GM19043 (cell line): ENCODE data around the gene NUTM2G.
"Not testable (repeated sequence)": the region's sequence is repeated elsewhere in the genome, so short reads cannot be mapped to it uniquely, and the experiment has no call there.

Experiments
- ATAC-seq: cut with Tn5 transposase; IDR thresholded peaks from one replicate; pipeline ENCODE4 v1.9.1; 2021; ENCODE audit warnings: low read depth; ENCODE audit not compliant: unreplicated experiment

The NUTM2G gene, protein sequence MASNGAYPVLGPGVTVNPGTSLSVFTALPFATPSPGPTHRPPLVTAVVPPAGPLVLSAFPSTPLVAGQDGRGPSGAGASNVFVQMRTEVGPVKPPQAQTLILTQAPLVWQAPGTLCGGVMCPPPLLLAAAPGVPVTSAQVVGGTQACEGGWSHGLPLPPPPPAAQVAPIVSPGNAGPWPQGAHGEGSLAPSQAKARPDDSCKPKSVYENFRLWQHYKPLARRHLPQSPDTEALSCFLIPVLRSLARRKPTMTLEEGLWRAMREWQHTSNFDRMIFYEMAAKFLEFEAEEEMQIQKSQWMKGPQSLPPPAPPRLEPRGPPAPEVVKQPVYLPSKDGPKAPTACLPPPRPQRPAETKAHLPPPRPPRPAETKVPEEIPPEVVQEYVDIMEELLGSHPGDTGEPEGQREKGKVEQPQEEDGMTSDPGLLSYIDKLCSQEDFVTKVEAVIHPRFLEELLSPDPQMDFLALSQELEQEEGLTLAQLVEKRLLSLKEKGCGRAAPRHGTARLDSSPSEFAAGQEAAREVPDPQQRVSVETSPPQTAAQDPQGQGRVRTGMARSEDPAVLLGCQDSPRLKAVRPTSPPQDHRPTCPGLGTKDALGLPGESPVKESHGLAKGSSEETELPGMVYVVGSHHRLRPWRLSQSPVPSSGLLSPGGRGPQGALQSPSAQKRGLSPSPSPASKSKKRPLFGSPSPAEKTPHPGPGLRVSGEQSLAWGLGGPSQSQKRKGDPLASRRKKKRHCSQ

GRCh38 chr9:96928543-96928942 lies at the start of gene NUTM2G:
NUTM2G (plus strand) TSS chr9:96928843; CDS start chr9:96929025, 182 bp downstream.
- ATAC-seq, result not testable (repeated sequence)

DNA sequence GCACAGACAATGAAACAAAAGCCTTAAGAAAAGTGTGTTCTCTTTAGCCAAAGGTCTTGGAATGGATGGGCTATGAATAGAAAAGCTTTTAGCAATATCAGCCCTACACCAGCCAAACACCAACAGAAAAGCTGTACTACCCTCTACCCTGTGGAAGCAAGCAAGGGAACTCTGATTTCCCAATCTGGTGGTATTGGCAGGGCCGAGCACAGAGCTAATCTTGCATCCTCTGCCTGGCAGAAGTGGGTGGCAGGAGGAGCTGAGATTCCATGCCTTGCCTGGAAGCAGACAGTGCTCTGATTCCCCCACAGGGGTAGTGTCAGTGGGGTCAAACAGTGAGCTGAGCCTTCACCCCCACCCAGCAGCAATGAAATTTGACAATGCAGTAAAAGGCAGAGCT lies 44.7 kb upstream of the NUTM2G start:
- no peak for ATAC-seq

DNA sequence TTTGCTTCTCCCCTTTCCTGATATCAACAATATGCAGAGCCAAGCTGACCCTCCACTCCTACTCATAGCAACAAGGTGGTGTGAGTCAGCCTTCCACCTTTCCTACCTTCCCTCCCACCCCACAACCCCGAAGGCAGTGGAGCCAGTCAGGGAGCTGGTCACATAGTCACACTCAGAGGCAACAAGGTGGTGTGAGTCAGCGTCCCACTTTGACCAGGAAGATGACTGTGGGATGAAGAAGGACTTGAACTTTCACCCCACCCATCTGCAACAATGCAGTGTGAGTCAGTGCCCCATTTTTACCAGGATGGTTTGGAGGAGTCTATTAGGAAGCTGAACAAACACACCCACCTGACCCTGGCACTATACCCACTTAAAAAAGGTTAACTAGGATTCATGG lies 44.2 kb upstream of the NUTM2G start:
- no peak for ATAC-seq

GRCh38 chr9:96885424-96885823 lies 43.2 kb upstream of the NUTM2G start:
- no peak for ATAC-seq

DNA sequence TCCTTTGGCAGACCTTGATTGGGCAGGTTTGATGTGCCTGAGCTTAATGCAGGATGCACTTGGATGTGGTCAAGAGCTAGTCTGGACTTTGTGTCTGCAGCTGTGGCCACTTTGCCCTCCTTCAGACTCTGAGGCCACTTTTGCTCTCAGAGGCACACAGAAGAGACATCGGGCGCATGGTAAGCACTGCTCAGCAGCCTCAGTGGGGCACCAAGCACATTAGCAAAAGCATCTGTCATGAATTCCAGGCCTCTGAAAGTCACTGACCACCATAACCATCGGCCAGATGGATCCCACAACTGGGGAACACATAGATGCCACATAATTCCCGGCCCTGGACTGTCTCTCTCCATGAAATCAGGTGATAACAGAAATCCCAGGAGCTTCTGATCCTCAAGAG lies 40.1 kb upstream of the NUTM2G start:
- no peak for ATAC-seq

- ATAC-seq, result no peak
Measured at GRCh38 chr9:96892131-96892530, 36.5 kb upstream of the NUTM2G start.

GRCh38 chr9:96900010-96900409 lies 28.6 kb upstream of the NUTM2G start:
- ATAC-seq, result not testable (repeated sequence)

GRCh38 chr9:96904947-96905722 lies 23.5 kb upstream of the NUTM2G start:
- ATAC-seq, result not testable (repeated sequence)

- ATAC-seq, result not testable (repeated sequence)
Measured at GRCh38 chr9:96908479-96908878, 20.2 kb upstream of the NUTM2G start.

- not testable (repeated sequence) for ATAC-seq
Measured at GRCh38 chr9:96915539-96915938, 13.1 kb upstream of the NUTM2G start.

- ATAC-seq, result not testable (repeated sequence)
Measured at GRCh38 chr9:96916531-96916930, 12.1 kb upstream of the NUTM2G start.

DNA sequence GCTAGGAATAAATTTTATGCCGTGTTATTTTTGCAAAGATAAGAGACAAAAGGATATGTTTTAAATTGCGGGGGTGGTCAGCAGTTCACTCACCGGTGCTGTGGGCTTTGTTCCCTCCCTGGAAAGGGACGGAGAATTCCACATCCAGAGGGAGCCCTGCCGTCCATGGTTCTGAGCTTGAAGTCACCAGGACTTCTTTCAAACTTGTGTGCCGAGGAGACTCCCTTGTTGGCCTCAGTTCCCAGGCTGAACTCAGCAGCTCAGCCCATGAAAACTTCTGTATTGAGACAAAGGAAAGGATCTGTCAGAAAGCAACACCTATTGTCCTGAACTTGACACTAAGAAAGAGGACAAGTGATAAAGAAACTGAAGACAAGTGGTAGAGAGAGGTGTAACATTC lies 10.1 kb upstream of the NUTM2G start:
- not testable (repeated sequence) for ATAC-seq

GRCh38 chr9:96920803-96921202 lies 7.8 kb upstream of the NUTM2G start:
- not testable (repeated sequence) for ATAC-seq

- ATAC-seq, result not testable (repeated sequence)
Measured at GRCh38 chr9:96925587-96925986, 3.1 kb upstream of the NUTM2G start.

DNA sequence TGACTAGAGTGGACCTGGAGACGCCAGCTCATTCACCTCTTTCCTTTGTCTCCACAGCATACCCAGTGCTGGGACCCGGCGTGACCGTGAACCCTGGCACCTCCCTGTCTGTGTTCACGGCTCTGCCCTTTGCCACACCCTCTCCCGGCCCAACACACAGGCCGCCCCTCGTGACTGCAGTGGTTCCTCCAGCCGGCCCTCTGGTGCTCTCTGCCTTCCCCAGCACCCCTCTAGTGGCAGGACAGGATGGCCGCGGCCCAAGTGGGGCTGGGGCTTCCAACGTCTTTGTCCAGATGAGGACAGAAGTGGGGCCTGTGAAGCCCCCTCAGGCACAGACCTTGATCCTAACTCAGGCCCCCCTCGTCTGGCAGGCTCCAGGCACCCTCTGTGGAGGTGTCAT lies 3.0 kb downstream of the NUTM2G start:
- not testable (repeated sequence) for ATAC-seq

DNA sequence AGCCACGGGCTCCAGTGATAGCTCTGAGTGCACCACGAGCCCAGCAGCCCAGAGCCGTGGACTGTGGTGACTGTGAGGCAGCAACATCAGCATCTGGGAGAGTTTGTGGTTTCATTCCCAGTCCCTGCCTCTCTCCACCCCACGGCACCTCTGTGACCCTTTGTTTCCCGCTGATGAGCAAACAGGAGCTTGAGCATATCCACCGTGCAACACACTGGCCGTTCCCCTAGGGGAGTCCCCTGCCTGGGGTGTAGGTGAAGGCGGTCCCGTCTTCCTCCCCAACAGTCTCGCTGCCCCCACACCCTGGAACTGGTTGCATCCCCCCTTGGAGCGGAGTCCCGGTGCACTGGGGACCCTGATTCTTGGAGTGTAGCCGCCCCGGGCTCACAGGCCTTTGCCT lies 5.5 kb downstream of the NUTM2G start:
- ATAC-seq, result not testable (repeated sequence)

DNA sequence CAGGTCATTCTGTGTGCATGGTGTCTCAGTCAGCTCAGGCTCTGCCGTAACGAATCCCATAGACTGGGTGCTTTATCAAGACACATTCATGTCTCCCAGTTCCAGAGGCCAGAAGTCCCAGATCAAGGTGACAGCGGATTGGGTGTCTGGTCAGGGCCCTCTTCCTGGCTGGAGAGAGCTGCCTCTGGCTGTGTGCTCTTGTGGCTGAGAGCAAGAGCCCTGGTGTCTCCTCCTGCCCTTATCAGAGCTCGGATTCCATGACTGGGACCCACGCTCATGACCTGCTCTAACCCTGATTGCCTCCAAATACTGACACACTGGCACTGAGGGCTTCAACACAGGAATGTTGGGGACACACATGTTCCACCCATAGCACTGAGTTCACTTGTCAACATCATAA lies 6.1 kb downstream of the NUTM2G start:
- ATAC-seq, result not testable (repeated sequence)

- ATAC-seq, result not testable (repeated sequence)
Measured at GRCh38 chr9:96935401-96935800, 6.8 kb downstream of the NUTM2G start.

- not testable (repeated sequence) for ATAC-seq
Measured at GRCh38 chr9:96937442-96937841, 8.8 kb downstream of the NUTM2G start.

DNA sequence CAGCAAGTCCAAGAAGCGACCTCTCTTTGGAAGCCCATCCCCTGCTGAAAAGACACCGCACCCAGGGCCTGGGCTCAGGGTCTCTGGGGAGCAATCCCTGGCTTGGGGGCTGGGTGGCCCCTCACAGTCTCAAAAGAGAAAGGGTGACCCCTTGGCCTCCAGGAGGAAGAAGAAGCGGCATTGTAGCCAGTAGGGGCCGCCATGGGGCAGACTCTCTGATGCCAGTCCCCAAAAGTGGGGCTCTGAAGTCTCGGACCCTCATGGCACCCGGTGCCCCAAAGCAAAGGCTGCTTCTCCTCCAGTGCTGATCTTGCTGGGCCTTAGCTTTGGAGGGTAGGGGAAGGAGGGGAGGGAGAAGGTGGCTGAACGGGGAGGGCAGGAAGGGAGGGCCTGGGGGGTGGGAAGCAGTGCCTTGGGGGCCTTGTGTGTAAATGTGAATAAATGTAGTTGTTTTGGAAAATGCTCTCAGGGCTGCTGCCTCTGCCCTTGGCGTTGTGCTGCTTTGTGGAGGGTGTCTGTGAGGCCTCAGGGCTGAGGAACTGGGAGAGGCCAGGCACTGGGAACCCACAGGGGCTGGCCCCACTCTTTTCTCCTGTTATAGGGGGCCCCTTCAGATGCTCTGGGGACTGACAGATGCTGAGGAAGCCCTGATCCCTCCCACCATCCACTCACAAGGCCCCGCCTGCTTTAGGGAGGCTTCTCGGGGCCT lies 10.5 kb downstream of the NUTM2G start:
- not testable (repeated sequence) for ATAC-seq
